Ramos (cell line): ENCODE measurements around the gene SLC25A48.

Experiments used
- in situ Hi-C: fragments of 300-500 bp; cut with MboI; formaldehyde crosslinking; loops from one replicate; pipeline ENCODE4 v1.14.3; 2022; ENCODE audit warnings: low sequenced_read_pairs; ENCODE audit not compliant: unreplicated experiment

The SLC25A48 gene

GRCh38 chr5:135900276-135900675 is 65.8 kb downstream of the SLC25A48 start:
- in situ Hi-C loops = no loop called here

- in situ Hi-C loops = no loop called here
These were observed 67.2 kb downstream of the SLC25A48 start for GRCh38 chr5:135901633-135902032.

- in situ Hi-C loops = no loop called here
These were observed 70.7 kb downstream of the SLC25A48 start for GRCh38 chr5:135905144-135905543.

- in situ Hi-C loops = no loop called here
These were observed 79.5 kb downstream of the SLC25A48 start for GRCh38 chr5:135913713-135914626.

- in situ Hi-C loops = no loop called here
These were observed 81.1 kb downstream of the SLC25A48 start for GRCh38 chr5:135915466-135916001.

- in situ Hi-C loops = no loop called here
These were observed 82.3 kb downstream of the SLC25A48 start for GRCh38 chr5:135916638-135917263.

- in situ Hi-C loops = no loop called here
These were observed 85.7 kb downstream of the SLC25A48 start for GRCh38 chr5:135920199-135920598.

GRCh38 chr5:135921388-135921787 is 86.9 kb downstream of the SLC25A48 start:
- in situ Hi-C loops = no loop called here

- in situ Hi-C loops = no loop called here
These were observed 95.8 kb downstream of the SLC25A48 start for GRCh38 chr5:135930029-135930948.

- in situ Hi-C loops = no loop called here
These were observed 96.5 kb downstream of the SLC25A48 start for GRCh38 chr5:135930949-135931295.

- in situ Hi-C loops = no loop called here
These were observed 100.5 kb downstream of the SLC25A48 start for GRCh38 chr5:135934939-135935338.

- in situ Hi-C loops = no loop called here
These were observed 102.9 kb downstream of the SLC25A48 start for GRCh38 chr5:135937245-135937911.
